Colonic mucosa (tissue), 4 donors: ENCODE results near the gene CD70. TPM values are rescaled to one million over a fixed set of nuclear protein-coding genes. Genes with fewer than 3 reads are reported as not detected.

Source experiments
- DNase-seq: peaks from one replicate; pipeline ENCODE4 v3.0.0-alpha.2; 2020
- H3K27ac ChIP-seq: fragments of 200-600 bp; one replicate; pipeline ENCODE4 v1.8.0; 2021
- H3K27me3 ChIP-seq: fragments of 200-600 bp; one replicate; pipeline ENCODE4 v1.8.0; 2021
- H3K36me3 ChIP-seq: fragments of 200-600 bp; one replicate; pipeline ENCODE4 v1.8.0; 2021
- H3K4me1 ChIP-seq: fragments of 200-600 bp; one replicate; pipeline ENCODE4 v1.8.0; 2021; ENCODE audit warnings: mild to moderate bottlenecking
- H3K4me3 ChIP-seq: fragments of 200-600 bp; one replicate; pipeline ENCODE4 v1.8.0; 2021
- H3K9ac ChIP-seq, 2 donors: one replicate each; pipeline ENCODE4 v1.7.0; 2013; ENCODE audit warnings: control low read depth in 2 of 2, low read depth in 2 of 2, low read length in 2 of 2
- H3K9me3 ChIP-seq: fragments of 200-600 bp; one replicate; pipeline ENCODE4 v1.8.0; 2021
- CTCF ChIP-seq: fragments of 200-600 bp; IDR thresholded peaks from one replicate; pipeline ENCODE4 v1.8.0; 2022; ENCODE audit warnings: antibody characterized with exemption, mild to moderate bottlenecking
- intact Hi-C: fragments of 100-400 bp; cut with DNase I; formaldehyde crosslinking; loops from one replicate; pipeline ENCODE4 v1.14.1; 2022
- total RNA-seq, 2 donors: library from RNA; stranded (reverse); fragmentation: NEBNext Ultra II Directional in 1 of 2; extraction: Animal tissue kit (Norgen Biotek cat#: 25700) in 1 of 2; gene quantifications; one replicate each; pipeline ENCODE4 v1.2.1, GENCODE V29; 2021
- donor health status: healthy.
- donor health status: DM: no; HTN: no; CAD: no.
- donor health status: DM: no; HTN: no; CAD: no.

Gene CD70
- total RNA-seq, 2 donors from 2014 or later, result 0.27 to 0.57 TPM

GRCh38 chr19:6576869-6577475, 14.0 kb downstream of the CD70 start:
- Histone ChIP-seq H3K9ac (peak overlapping the region in 1 of 2 donors; percentile 9), H3K9me3 (no peaks in the 10 kb centered on the region), H3K4me3 (no peak overlapping the region), H3K27me3 (no peaks in the 10 kb centered on the region), H3K36me3 (no peaks in the 10 kb centered on the region), H3K4me1 (no peaks in the 10 kb centered on the region), H3K27ac (peak overlapping the region; percentile 44)
- intact Hi-C loops, result no loop called here
- peak; percentile 70 for DNase-seq
- TF ChIP-seq CTCF, result no peak

- Histone ChIP-seq H3K9me3 (no peaks in the 10 kb centered on the region), H3K36me3 (no peaks in the 10 kb centered on the region), H3K4me1 (no peaks in the 10 kb centered on the region), H3K9ac (no peak overlapping the region), H3K27ac (no peak overlapping the region), H3K27me3 (no peaks in the 10 kb centered on the region), H3K4me3 (no peak overlapping the region)
- intact Hi-C loops, result no loop called here
- DNase-seq, result no peak
- TF ChIP-seq CTCF, result no peak
These were observed 17.6 kb downstream of the CD70 start for GRCh38 chr19:6573350-6573749.

- intact Hi-C loops, result no loop called here
- Histone ChIP-seq H3K4me3 (no peak overlapping the region), H3K9ac (no peak overlapping the region), H3K27me3 (no peaks in the 10 kb centered on the region), H3K9me3 (no peaks in the 10 kb centered on the region), H3K4me1 (no peaks in the 10 kb centered on the region), H3K27ac (no peak overlapping the region), H3K36me3 (no peaks in the 10 kb centered on the region)
- DNase-seq, result no peak
- no peak for TF ChIP-seq CTCF
These were observed 18.7 kb downstream of the CD70 start for GRCh38 chr19:6572217-6572616.

- H3K27me3 ChIP-seq, result no peaks in the 10 kb centered on the region
These were observed 19.8 kb downstream of the CD70 start for GRCh38 chr19:6571167-6571566.

GRCh38 chr19:6570764-6571163, 20.2 kb downstream of the CD70 start:
- H3K4me1 ChIP-seq, result no peaks in the 10 kb centered on the region
- no peaks in the 10 kb centered on the region for H3K9me3 ChIP-seq
- no peak for TF ChIP-seq CTCF
- no peak for DNase-seq
- no peak overlapping the region for H3K4me3 ChIP-seq
- H3K27ac ChIP-seq, result no peak overlapping the region
- intact Hi-C loops, result no loop called here
- no peaks in the 10 kb centered on the region for H3K36me3 ChIP-seq
- no peaks in the 10 kb centered on the region for H3K27me3 ChIP-seq
- no peak overlapping the region for H3K9ac ChIP-seq

More at GRCh38 chr19:6571167-6571566, 19.8 kb downstream of the CD70 start:
- Histone ChIP-seq H3K4me3 (no peak overlapping the region), H3K9me3 (no peaks in the 10 kb centered on the region), H3K4me1 (no peaks in the 10 kb centered on the region), H3K27ac (no peak overlapping the region), H3K9ac (no peak overlapping the region), H3K36me3 (no peaks in the 10 kb centered on the region)
- DNase-seq, result no peak
- intact Hi-C loops, result no loop called here
- no peak for TF ChIP-seq CTCF
